GM18858 (cell line): ENCODE results near the gene TEKT2.

Source experiments
- ATAC-seq: cut with Tn5 transposase; IDR thresholded peaks from one replicate; pipeline ENCODE4 v1.9.1; 2021; ENCODE audit not compliant: unreplicated experiment

Gene TEKT2, protein sequence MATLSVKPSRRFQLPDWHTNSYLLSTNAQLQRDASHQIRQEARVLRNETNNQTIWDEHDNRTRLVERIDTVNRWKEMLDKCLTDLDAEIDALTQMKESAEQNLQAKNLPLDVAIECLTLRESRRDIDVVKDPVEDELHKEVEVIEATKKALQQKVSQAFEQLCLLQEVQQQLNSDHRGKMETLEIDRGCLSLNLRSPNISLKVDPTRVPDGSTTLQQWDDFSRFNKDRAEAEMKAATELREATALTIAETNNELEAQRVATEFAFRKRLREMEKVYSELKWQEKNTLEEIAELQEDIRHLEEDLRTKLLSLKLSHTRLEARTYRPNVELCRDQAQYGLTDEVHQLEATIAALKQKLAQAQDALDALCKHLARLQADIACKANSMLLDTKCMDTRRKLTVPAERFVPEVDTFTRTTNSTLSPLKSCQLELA

GRCh38 chr1:36083635-36084496 is at the start of gene TEKT2:
TEKT2 (plus strand) TSS chr1:36084094; CDS start chr1:36084922, 828 bp downstream.
- no peak for ATAC-seq

DNA sequence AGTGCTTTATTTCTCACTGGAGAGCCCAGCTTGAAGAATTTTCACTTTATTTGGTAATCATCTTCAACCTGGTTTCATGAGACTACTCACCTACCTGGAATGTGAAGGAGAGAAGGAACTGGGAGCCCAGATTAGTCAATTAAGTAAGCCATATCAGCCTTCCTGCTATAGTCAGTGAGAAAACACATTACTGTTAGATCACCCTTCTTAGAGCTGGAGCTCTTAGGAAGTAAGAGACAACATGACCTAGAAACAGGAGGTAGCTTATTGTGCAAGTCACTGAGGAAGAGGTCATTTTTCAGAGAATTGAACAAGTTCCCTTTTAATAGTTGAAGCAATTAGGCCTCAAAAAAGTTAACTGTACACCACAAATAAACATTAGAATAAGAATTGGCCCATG is 49.2 kb upstream of the TEKT2 start:
- ATAC-seq, result no peak

DNA sequence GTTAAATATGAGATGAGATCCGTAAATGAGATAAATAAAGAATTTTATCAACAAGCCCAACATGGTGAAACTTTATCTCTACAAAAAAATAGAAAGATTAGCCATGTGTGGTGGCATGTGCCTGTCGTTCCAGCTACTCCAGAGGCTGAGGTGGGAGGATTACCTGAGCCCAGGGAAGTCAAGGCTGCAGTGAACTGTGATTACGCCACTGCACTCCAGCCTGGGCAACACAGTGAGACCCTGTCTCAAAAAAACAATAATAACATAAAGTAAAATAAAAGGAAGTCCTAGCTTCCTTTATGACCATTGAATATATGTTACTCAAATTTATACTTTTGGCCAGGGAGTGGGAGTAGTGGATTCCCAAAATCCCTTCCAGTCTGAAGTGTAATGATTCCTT is 48.7 kb upstream of the TEKT2 start:
- no peak for ATAC-seq

DNA sequence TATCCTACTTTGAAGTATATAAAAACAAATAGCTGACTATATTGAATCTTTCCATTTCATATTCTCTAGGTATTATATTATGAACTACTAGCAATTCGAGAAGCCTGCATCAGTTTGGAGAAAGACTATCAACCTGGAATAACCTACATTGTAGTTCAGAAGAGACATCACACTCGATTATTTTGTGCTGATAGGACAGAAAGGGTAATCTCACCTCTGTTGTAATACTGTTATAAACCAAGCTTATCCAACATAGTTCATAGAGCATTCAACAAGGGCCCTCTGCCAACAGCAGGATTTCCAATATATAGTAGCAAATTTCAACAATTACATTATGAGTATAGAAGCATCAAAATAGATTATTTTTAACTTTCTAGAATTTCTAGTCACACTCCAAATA is 43.7 kb upstream of the TEKT2 start:
- no peak for ATAC-seq

DNA sequence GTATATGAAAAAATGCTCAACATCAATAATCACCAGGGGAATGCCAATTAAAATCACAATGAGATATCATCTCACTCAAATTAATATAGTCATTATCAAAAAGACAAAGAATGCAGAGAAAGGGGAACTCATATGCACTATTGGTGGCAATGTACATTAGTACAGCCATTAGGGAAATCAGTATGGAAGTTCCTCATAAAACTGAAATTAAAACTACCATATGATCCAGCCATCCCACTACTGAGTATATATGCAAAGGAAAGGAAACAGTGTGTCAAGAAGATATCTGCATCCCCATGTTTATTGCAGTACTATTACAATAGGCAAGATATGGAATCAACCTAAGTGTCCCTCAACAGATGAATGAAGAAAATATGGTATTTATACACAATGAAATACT is 32.1 kb upstream of the TEKT2 start:
- ATAC-seq, result no peak

- no peak for ATAC-seq
These were observed 29.9 kb upstream of the TEKT2 start for GRCh38 chr1:36053978-36054377.

- ATAC-seq, result no peak
These were observed 28.2 kb upstream of the TEKT2 start for GRCh38 chr1:36055706-36056105.

DNA sequence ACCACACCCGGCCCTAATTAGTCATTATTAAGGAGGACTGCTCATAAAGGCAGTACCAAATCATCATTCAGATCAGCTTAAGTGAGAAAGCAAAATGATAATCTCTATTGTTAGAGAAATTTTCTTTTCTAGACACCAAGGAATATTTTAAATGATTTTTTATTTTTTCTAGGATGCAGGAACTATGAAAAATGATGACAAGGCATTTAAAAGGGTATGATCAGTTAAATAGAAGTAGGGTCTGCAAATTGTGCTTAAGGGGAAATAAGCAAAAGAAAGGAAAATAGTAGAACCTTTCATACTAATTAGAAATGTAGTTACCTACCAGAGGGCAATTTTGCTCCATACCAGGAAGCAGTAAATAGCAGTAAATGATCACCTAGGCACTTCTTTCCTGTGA is 21.6 kb upstream of the TEKT2 start:
- ATAC-seq, result no peak

GRCh38 chr1:36067871-36068270 is 16.0 kb upstream of the TEKT2 start:
- ATAC-seq, result no peak

DNA sequence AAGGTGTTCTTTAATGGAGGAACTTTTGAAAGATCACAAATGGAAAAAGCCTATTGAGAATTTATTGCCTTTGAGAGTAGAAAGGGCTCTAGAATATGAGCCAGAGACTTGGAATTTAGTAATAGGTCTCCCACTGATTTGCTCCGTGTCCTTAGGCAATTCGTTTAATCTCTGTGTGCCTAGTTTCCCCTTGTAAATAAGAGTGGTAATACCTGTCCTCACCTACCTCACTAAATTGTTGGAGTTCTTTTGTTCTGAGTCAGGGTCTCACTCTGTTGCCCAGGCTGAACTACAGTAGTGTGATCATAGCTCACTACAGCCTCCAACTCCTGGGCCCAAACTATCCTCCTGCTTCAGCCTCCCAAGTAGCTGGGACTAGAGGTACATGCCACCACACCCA is 15.0 kb upstream of the TEKT2 start:
- ATAC-seq, result no peak

DNA sequence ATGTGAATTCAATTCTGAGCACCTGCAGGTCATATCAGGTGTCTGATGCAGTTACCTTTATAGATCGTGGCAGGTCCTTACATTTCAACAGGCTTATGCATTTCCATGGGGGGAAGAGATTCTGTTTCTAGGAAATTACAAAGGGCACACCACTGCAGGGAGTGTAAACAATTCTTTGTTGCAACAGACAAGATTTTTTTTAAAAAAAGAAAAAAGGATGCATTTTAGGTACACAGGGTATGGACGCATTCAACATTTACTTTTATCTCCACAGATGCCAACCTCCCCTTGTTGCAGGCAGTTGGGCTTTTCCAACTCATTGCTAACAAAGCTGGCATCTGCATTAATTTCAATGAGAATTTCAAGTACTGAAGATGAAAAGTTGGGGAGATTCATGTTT is 13.5 kb upstream of the TEKT2 start:
- ATAC-seq, result no peak

DNA sequence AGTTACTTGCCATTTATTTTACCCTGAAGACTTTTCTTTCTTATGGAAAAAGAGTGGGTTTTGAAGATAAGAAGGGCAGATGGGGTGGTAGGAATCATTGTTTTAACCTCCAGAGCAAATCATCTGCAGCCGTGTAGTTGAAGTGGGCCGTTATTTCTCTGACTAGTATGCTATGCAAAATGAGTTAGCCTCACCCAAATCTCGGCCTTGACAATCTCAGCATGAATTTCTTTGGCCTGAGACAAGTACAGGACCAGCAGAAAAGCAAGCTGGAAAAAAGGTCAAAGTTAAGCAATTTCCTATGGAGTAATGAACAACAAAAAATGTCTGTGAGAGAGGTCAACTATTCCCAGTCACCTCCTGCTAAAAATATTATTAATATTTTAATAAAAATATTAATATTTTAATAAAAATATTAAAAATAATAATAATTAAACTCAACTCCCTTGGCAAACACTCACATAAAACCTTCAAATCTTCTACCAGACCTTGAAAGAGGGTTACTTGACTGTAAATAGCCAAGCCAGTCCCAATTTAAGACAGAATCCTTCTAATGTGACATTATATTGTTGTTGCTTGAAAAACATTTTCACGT is 6.8 kb upstream of the TEKT2 start:
- no peak for ATAC-seq

DNA sequence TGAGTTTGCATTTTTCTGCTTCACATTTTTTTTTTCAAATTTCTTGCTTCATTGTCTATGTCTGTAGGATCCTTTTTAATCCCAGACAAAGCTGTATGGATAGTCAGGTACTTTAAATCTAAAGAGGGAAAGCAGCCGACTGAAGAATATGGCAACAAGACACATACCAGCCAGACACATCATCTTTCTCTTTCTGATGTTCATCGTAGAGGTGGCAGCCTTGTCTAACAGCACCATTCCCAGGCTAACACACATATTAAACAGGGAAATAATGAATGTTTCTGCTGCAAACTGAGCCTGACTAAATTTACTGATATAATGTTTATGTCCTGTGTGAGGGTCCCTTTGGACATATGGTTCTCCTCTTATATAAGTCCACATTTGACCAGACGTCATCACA is 3.7 kb upstream of the TEKT2 start:
- ATAC-seq, result no peak

- ATAC-seq, result no peak
These were observed 3.1 kb upstream of the TEKT2 start for GRCh38 chr1:36080801-36081200.

DNA sequence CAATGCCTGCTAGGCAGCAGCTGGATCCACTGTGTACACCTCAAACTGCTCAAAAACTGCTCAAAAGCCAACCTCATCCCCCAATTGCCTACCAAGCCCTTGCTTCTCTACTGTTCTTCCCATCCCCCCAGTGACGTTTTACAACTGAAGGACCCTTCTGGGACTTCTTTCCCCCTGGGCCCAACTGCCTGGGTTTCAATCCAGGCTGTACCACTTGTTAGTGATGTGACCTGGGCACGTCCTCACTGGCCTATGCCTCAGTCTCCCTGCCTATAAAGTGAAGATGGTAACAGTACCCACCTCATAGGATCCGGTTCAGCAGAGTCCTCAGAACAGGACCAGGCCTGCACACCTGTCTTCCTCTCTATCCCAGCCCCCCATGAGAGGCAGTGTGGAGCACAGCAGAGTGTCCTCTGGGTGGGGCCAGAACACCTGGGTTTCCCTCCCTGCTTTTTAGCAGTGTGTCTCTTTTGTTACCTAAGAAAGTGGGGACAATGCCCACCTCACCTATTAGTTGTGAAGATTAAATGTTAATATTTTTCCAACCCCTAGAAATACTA is 1.9 kb upstream of the TEKT2 start:
- ATAC-seq, result no peak

DNA sequence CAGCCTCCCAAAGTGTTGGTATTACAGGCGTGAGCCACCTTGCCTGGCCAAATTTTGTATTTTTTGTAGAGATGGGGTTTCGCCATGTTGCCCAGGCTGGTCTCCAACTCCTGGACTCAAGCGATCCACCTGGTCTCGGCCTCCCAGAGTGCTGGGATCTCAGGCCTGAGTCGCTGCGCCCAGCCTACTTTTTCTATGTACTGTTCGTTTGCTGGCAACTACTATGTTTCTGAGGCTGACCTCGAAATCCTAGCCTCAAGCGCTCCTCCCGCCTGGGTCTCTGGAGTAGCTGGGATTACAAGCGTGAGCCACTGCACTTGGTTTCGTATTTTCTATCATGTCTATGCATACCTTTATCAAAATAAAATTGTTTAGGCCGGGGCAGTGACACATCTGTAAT is 675 bp upstream of the TEKT2 start:
- ATAC-seq, result no peak

DNA sequence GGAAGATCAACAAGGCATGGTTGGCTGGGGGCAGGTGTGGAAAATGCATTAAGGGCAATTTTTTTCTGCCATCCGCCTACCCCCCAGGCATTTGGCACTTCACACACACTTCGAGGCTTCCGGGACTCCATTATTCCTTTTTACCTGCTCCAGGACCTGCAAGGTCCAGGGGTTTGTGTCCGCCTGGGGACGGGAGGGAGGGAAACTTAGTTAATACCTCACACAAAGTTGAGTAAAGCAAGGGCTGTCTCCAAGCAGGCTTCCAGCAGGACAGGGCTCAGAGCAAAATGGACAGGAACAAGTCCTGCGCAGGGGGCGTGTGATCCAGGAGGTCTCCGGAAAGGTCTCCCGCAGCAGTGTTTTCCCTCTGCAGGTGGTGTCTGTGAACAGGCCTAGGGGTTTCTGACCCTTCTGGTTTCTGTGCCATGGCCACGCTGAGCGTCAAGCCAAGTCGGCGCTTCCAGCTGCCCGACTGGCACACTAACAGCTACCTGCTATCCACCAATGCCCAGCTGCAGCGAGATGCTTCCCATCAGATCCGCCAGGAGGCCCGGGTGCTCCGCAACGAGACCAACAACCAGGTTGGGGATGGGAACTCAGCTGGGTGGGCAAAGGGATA is 712 bp downstream of the TEKT2 start:
- ATAC-seq, result no peak

DNA sequence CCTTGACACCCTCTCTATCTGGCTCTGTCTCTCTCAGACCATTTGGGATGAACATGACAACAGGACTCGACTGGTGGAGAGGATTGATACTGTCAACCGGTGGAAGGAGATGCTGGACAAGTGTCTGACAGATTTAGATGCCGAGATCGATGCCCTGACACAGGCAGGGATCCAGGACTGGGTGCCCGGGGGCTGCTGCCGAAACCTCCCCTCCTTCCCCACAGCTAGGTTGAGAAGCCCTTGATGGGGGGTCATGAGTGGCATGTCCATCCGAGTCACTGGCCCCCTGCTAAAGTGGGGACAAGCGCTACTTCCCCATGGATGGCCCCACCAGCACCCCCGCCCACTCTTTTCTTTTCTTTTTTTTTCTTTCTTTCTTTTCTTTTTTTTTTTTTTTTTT is 1.2 kb downstream of the TEKT2 start:
- ATAC-seq, result no peak

GRCh38 chr1:36085686-36086526 is 2.0 kb downstream of the TEKT2 start:
- no peak for ATAC-seq

DNA sequence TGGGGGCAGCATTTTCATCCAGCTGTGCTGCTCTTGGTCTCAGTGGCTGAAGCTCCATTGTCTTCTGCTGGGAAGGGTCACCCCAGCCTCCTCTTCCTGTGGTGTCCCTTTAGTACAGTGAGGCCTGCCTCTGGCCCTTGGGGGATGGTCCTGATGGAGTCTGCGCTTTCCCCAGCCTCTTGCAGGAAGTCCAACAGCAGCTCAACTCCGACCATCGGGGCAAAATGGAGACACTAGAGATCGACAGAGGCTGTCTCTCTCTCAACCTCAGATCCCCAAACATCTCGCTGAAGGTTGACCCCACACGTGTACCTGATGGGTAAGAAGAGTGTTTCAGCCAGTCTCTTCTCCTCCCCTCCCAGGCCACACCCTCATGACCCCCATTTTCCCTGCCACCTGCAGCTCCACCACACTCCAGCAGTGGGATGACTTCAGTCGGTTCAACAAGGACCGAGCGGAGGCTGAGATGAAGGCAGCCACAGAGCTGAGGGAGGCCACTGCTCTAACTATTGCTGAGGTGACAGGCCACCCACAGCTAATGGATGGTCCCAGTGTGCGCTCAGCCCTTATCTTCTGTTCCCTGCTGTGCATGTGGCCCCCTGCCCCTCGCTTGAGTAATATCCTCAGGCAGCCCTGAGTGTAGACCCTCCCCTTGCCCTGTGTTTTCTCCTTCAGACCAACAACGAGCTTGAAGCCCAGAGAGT is 2.8 kb downstream of the TEKT2 start:
- no peak for ATAC-seq
